A549 (cell line): ENCODE results near the gene LPAR1.

Source experiments
- CBX2 ChIP-seq: fragments of 200-600 bp; sonication (generic); IDR thresholded peaks from 2 replicates; pipeline ENCODE4 v1.6.1; 2016; ENCODE audit warnings: low read depth, mild to moderate bottlenecking, borderline replicate concordance
- CEBPB ChIP-seq, 2 experiments: fragments of >200 bp in 1 of 2; sonication (Bioruptor Twin) in 1 of 2; formaldehyde crosslinking in 1 of 2; IDR thresholded peaks; 2 replicates each; pipeline ENCODE4 v1.6.1; 2012 to 2016
- CTCF ChIP-seq: fragments of >200 bp; sonication (Bioruptor Twin); formaldehyde crosslinking; IDR thresholded peaks from 3 replicates; pipeline ENCODE4 v1.5.1; 2016
- EHF ChIP-seq: fragments of 250-450 bp; sonication (Bioruptor Pico); IDR thresholded peaks from 2 replicates; pipeline ENCODE4 v1.5.0; 2020; ENCODE audit warnings: mild to moderate bottlenecking
- FOSL2 ChIP-seq, 2 experiments: fragments of 450-650 bp in 1 of 2; fragments of >200 bp in 1 of 2; sonication (Bioruptor Twin) in 1 of 2; formaldehyde crosslinking; IDR thresholded peaks; 2 replicates each; pipeline versions ENCODE4 v1.5.0 to v1.6.1; 2016 to 2020; ENCODE audit warnings: mild to moderate bottlenecking in 1 of 2, moderate library complexity in 1 of 2
- HMGXB4 ChIP-seq: fragments of 250-450 bp; sonication (Bioruptor Pico); IDR thresholded peaks from 2 replicates; pipeline ENCODE4 v1.5.0; 2021; ENCODE audit warnings: mild to moderate bottlenecking, moderate library complexity, borderline replicate concordance
- MAZ ChIP-seq: fragments of 150-350 bp; IDR thresholded peaks from 2 replicates; pipeline ENCODE4 v1.6.1; 2014; ENCODE audit warnings: antibody characterized with exemption, low read depth, low read length, borderline replicate concordance
- POLR2A ChIP-seq: IDR thresholded peaks from 2 replicates; pipeline ENCODE4 v1.6.1; 2012; ENCODE audit warnings: mild to moderate bottlenecking, low read length
- SREBF2 ChIP-seq: fragments of 450-650 bp; IDR thresholded peaks from 2 replicates; pipeline ENCODE4 v1.6.1; 2014; ENCODE audit warnings: mild to moderate bottlenecking, moderate library complexity

- TF ChIP-seq CTCF (no peak), CEBPB (IDR thresholded peaks at IDR 0.05) (no peak), POLR2A (no peak), SREBF2 (no peak), FOSL2 (IDR thresholded peaks at IDR 0.05) (no peak), FOSL2 (CRISPR knock-in tag; IDR thresholded peaks at IDR 0.05) (no peak), EHF (CRISPR knock-in tag) (no peak), CBX2 (no peak), HMGXB4 (CRISPR knock-in tag) (no peak), MAZ (no peak)
Measured at GRCh38 chr9:110990481-110990880, 47.8 kb downstream of the LPAR1 start.
